Neural cell (in vitro differentiated cells): ENCODE measurements around the gene SNAPC5. TPM values are rescaled to one million over a fixed set of nuclear protein-coding genes. Genes with fewer than 3 reads are reported as not detected.

Source experiments
- H2AFZ ChIP-seq: fragments of 200-600, 300-800 bp; sonication (generic), shearing (Covaris generic); 2 replicates; pipeline ENCODE4 v1.6.0; 2014; ENCODE audit warnings: low read depth, mild to moderate bottlenecking, antibody characterized with exemption, low read length, moderate library complexity
- H3F3A ChIP-seq: fragments of 200-600 bp; shearing (Covaris generic); 2 replicates; pipeline ENCODE4 v1.6.1; 2016; ENCODE audit warnings: mild to moderate bottlenecking, moderate library complexity, mixed read lengths, antibody characterized with exemption, low read length; ENCODE audit not compliant: insufficient read depth, poor library complexity, severe bottlenecking
- H3K27ac ChIP-seq: fragments of 200-600, 300-800 bp; sonication (generic), shearing (Covaris generic); 2 replicates; pipeline ENCODE4 v1.5.1; 2014; ENCODE audit warnings: mild to moderate bottlenecking, low read length, moderate library complexity
- H3K27me3 ChIP-seq: fragments of 300-800, 200-600 bp; sonication (generic), shearing (Covaris generic); 2 replicates; pipeline ENCODE4 v1.6.0; 2014; ENCODE audit warnings: mild to moderate bottlenecking, low read depth, low read length, moderate library complexity; ENCODE audit not compliant: insufficient read depth
- H3K36me3 ChIP-seq: fragments of 300-800, 200-600 bp; sonication (generic), shearing (Covaris generic); 2 replicates; pipeline ENCODE4 v1.5.1; 2014; ENCODE audit warnings: mild to moderate bottlenecking, antibody characterized with exemption, low read length, moderate library complexity; ENCODE audit not compliant: insufficient read depth
- H3K4me2 ChIP-seq: fragments of 300-800, 200-600 bp; sonication (generic), shearing (Covaris generic); 2 replicates; pipeline ENCODE4 v1.6.0; 2014; ENCODE audit warnings: mild to moderate bottlenecking, low read length
- H3K4me3 ChIP-seq: fragments of 300-800, 200-600 bp; sonication (generic), shearing (Covaris generic); 2 replicates; pipeline ENCODE4 v1.5.1; 2014; ENCODE audit warnings: mild to moderate bottlenecking, low read length, moderate library complexity
- H3K79me2 ChIP-seq: fragments of 200-600 bp; shearing (Covaris generic); replicated peaks from 2 replicates; pipeline ENCODE4 v1.6.0; 2014; ENCODE audit warnings: mild to moderate bottlenecking, low read length, moderate library complexity; ENCODE audit not compliant: insufficient read depth
- H3K9ac ChIP-seq: fragments of 300-800, 200-600 bp; sonication (generic), shearing (Covaris generic); 2 replicates; pipeline ENCODE4 v1.6.1; 2016; ENCODE audit warnings: mild to moderate bottlenecking, low read length, mixed read lengths
- H3K9me2 ChIP-seq: fragments of 200-600 bp; shearing (Covaris generic); 2 replicates; pipeline ENCODE4 v1.6.1; 2016; ENCODE audit warnings: mild to moderate bottlenecking, low read length, mixed read lengths; ENCODE audit not compliant: insufficient read depth
- H3K9me3 ChIP-seq: fragments of 200-600, 300-800 bp; sonication (generic), shearing (Covaris generic); 2 replicates; pipeline ENCODE4 v1.6.1; 2016; ENCODE audit warnings: mild to moderate bottlenecking, mixed run types, low read length, moderate library complexity, mixed read lengths
- H4K20me1 ChIP-seq: fragments of 200-600 bp; shearing (Covaris generic); 2 replicates; pipeline ENCODE4 v1.6.1; 2016; ENCODE audit warnings: mild to moderate bottlenecking, mixed run types; ENCODE audit not compliant: insufficient read depth
- CTCF ChIP-seq: fragments of 450-650 bp; IDR thresholded peaks from 2 replicates; pipeline ENCODE4 v1.5.1; 2014; ENCODE audit warnings: antibody characterized with exemption, mild to moderate bottlenecking, moderate library complexity; ENCODE audit not compliant: poor library complexity, severe bottlenecking
- EP300 ChIP-seq: fragments of 450-650 bp; conservative IDR thresholded peaks from 2 replicates; pipeline ENCODE4 v1.6.1; 2014; ENCODE audit warnings: antibody characterized with exemption, mild to moderate bottlenecking, moderate library complexity; ENCODE audit not compliant: poor library complexity, severe bottlenecking
- EZH2 ChIP-seq: fragments of 200-600, 300-800 bp; shearing (Covaris generic), sonication (generic); IDR thresholded peaks from 2 replicates; pipeline ENCODE4 v1.6.1; 2014; ENCODE audit warnings: antibody characterized with exemption, low read length, borderline replicate concordance, mild to moderate bottlenecking; ENCODE audit not compliant: insufficient read depth, poor library complexity, severe bottlenecking
- MXI1 ChIP-seq: fragments of 450-650 bp; conservative IDR thresholded peaks from 2 replicates; pipeline ENCODE4 v1.6.1; 2014; ENCODE audit warnings: antibody characterized with exemption, mild to moderate bottlenecking; ENCODE audit not compliant: poor library complexity, severe bottlenecking
- POLR2AphosphoS5 ChIP-seq: IDR thresholded peaks from 2 replicates; pipeline ENCODE4 v1.6.1; 2012
- RAD21 ChIP-seq: fragments of 450-650 bp; conservative IDR thresholded peaks from 2 replicates; pipeline ENCODE4 v1.6.1; 2014; ENCODE audit warnings: antibody characterized with exemption, mild to moderate bottlenecking, moderate library complexity
- REST ChIP-seq: IDR thresholded peaks from 2 replicates; pipeline ENCODE4 v1.6.1; 2012; ENCODE audit warnings: borderline replicate concordance
- SMC3 ChIP-seq: fragments of 450-650 bp; conservative IDR thresholded peaks from 2 replicates; pipeline ENCODE4 v1.6.1; 2014; ENCODE audit warnings: antibody characterized with exemption, mild to moderate bottlenecking, moderate library complexity; ENCODE audit not compliant: poor library complexity
- TAF1 ChIP-seq: IDR thresholded peaks from 2 replicates; pipeline ENCODE4 v1.6.1; 2012; ENCODE audit warnings: low read depth
- polyA plus RNA-seq: library from polyadenylated mRNA; depleted of rRNA; stranded (reverse); fragments of >200 nt; gene quantifications from 2 replicates; pipeline ENCODE4 v1.2.3, GENCODE V29; 2014

Gene SNAPC5
- polyA plus RNA-seq, 1 donor from 2014 or later, result 62.3 TPM

DNA sequence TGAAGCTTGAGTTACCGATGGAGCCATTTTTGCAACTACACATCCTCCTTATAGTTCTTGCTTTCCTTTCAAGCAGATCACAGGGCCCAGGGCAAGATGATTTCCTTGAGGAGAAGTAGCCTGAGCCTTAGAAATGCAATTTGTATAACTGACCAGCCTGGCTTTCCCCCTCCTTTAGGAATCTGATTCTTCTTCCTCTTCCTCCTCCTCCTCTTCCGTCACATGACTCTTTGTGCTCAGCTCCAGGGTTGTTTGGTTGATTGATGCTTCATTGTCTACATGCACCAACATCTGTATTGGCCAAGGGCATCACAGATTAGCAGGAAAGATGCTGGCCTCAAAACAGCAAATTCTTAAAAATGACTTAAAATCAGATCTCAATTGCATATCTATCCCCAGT lies 3.3 kb downstream of the SNAPC5 start (continued):
- TF ChIP-seq MXI1 (no peak), SMC3 (no peak)

GRCh38 chr15:66491846-66492245 lies 5.7 kb downstream of the SNAPC5 start:
- no peak overlapping the region for H3K4me2 ChIP-seq
- H3K79me2 ChIP-seq, result no peaks in the 10 kb centered on the region
- H3K27me3 ChIP-seq, result no peaks in the 10 kb centered on the region
- no peaks in the 10 kb centered on the region for H3K9me3 ChIP-seq
- no peak overlapping the region for H3K4me3 ChIP-seq
- H2AFZ ChIP-seq, result no peak overlapping the region
- no peaks in the 10 kb centered on the region for H3K9me2 ChIP-seq
- no peaks in the 10 kb centered on the region for H3F3A ChIP-seq
- H3K27ac ChIP-seq, result no peak overlapping the region
- H3K9ac ChIP-seq, result no peak overlapping the region
- TF ChIP-seq REST, result no peak
- TF ChIP-seq EP300, result no peak
- no peak for TF ChIP-seq POLR2AphosphoS5
- no peak for TF ChIP-seq TAF1
- no peak for TF ChIP-seq CTCF
- TF ChIP-seq EZH2, result no peak
- no peak for TF ChIP-seq SMC3
- TF ChIP-seq MXI1, result no peak
- no peak for TF ChIP-seq RAD21
- H3K36me3 ChIP-seq, result no peaks in the 10 kb centered on the region
- H4K20me1 ChIP-seq, result no peaks in the 10 kb centered on the region

GRCh38 chr15:66489179-66489791 lies 8.3 kb downstream of the SNAPC5 start:
- H3K36me3 ChIP-seq, result no peaks in the 10 kb centered on the region
- no peak overlapping the region for H3K27ac ChIP-seq
- TF ChIP-seq EZH2 (no peak), EP300 (no peak), SMC3 (no peak), MXI1 (no peak), RAD21 (no peak), TAF1 (no peak), REST (no peak), CTCF (no peak)

More at GRCh38 chr15:66489179-66489791, 8.3 kb downstream of the SNAPC5 start:
- Histone ChIP-seq H3K9ac (no peak overlapping the region), H3K79me2 (no peaks in the 10 kb centered on the region), H3K9me2 (no peaks in the 10 kb centered on the region), H3K9me3 (no peaks in the 10 kb centered on the region), H3F3A (no peaks in the 10 kb centered on the region), H4K20me1 (no peaks in the 10 kb centered on the region), H3K27me3 (no peaks in the 10 kb centered on the region), H2AFZ (no peak overlapping the region), H3K4me3 (no peak overlapping the region), H3K4me2 (no peak overlapping the region)
